Activated T-cell treated with anti-CD3 and anti-CD28 coated beads for 1 hour (primary cell): Measurements from ENCODE around the gene SRSF4.
"Not testable (repeated sequence)": the region's sequence is repeated elsewhere in the genome, so short reads cannot be mapped to it uniquely, and the experiment has no call there.

Experiments
- DNase-seq: peaks from one replicate; pipeline ENCODE4 v3.0.0-alpha.2; 2020; ENCODE audit warnings: low read depth

SRSF4 gene

GRCh38 chr1:29181413-29182225 is at the start of gene SRSF4:
Gene SRSF4 (minus strand): TSS chr1:29181900. CDS start chr1:29181752, 148 bp downstream.
- peak; percentile 98 for DNase-seq

GRCh38 chr1:29230553-29231378 is 49.1 kb upstream of the SRSF4 start, which contains the start of gene MECR:
Gene MECR (minus strand): TSS chr1:29230934. CDS start chr1:29230906, 28 bp downstream.
- DNase-seq = peak; percentile 87

GRCh38 chr1:29230204-29230552 is 48.5 kb upstream of the SRSF4 start:
- DNase-seq = no peak

- DNase-seq = no peak
Measured at GRCh38 chr1:29227511-29227910, 45.8 kb upstream of the SRSF4 start.

- no peak for DNase-seq
Measured at GRCh38 chr1:29225361-29225760, 43.7 kb upstream of the SRSF4 start.

- DNase-seq = no peak
Measured at GRCh38 chr1:29224356-29224837, 42.7 kb upstream of the SRSF4 start.

- no peak for DNase-seq
Measured at GRCh38 chr1:29223521-29223920, 41.8 kb upstream of the SRSF4 start.

- DNase-seq = no peak
Measured at GRCh38 chr1:29222686-29223085, 41.0 kb upstream of the SRSF4 start.

- not testable (repeated sequence) for DNase-seq
Measured at GRCh38 chr1:29222260-29222659, 40.6 kb upstream of the SRSF4 start.

- no peak for DNase-seq
Measured at GRCh38 chr1:29221296-29221695, 39.6 kb upstream of the SRSF4 start.

- no peak for DNase-seq
Measured at GRCh38 chr1:29218223-29218622, 36.5 kb upstream of the SRSF4 start.

- DNase-seq = no peak
Measured at GRCh38 chr1:29217633-29218032, 35.9 kb upstream of the SRSF4 start.

GRCh38 chr1:29213055-29213454 is 31.4 kb upstream of the SRSF4 start:
- no peak for DNase-seq

GRCh38 chr1:29211086-29212030 is 29.7 kb upstream of the SRSF4 start:
- no peak for DNase-seq

- DNase-seq = no peak
Measured at GRCh38 chr1:29210278-29211085, 28.8 kb upstream of the SRSF4 start.

GRCh38 chr1:29209173-29209572 is 27.5 kb upstream of the SRSF4 start:
- DNase-seq = no peak

GRCh38 chr1:29208442-29208841 is 26.7 kb upstream of the SRSF4 start:
- DNase-seq = no peak

- DNase-seq = peak; percentile 97
Measured at GRCh38 chr1:29202584-29203340, 21.1 kb upstream of the SRSF4 start.

- DNase-seq = no peak
Measured at GRCh38 chr1:29202053-29202452, 20.4 kb upstream of the SRSF4 start.

- DNase-seq = no peak
Measured at GRCh38 chr1:29201595-29202051, 19.9 kb upstream of the SRSF4 start.
